ENCODE data around the gene SLC23A3.
A peak's percentile ranks its signal among the peaks of the same experiment; 100 is the strongest.

Gene SLC23A3

GRCh38 chr2:219169930-219170654 lies at the start of gene SLC23A3:
Gene SLC23A3, minus strand, starts transcription at chr2:219170029. Its CDS starts 45 bp downstream, at chr2:219169984.
- no peak for DNase-seq (ENCODE audit: low read depth in 2 of 3, low spot score in 1 of 3)

- DNase-seq (ENCODE audit: low read depth in 2 of 3, low spot score in 1 of 3), result peak; percentile 85 to 88 (median 85)
Observed at GRCh38 chr2:219218732-219219701, 49.2 kb upstream of the SLC23A3 start, which contains the start of gene ABCB6. Gene ABCB6, minus strand, starts transcription at chr2:219218958. Its CDS starts 285 bp downstream, at chr2:219218673.

GRCh38 chr2:219218217-219218731 lies 48.4 kb upstream of the SLC23A3 start:
- DNase-seq (ENCODE audit: low read depth in 2 of 3, low spot score in 1 of 3), result peak in 1 of 3 donors; percentile 24

GRCh38 chr2:219216535-219216915 lies 46.7 kb upstream of the SLC23A3 start:
- no peak for DNase-seq (ENCODE audit: low read depth in 2 of 3, low spot score in 1 of 3)

- no peak for DNase-seq (ENCODE audit: low read depth in 2 of 3, low spot score in 1 of 3)
Observed at GRCh38 chr2:219215871-219216534, 46.2 kb upstream of the SLC23A3 start.

GRCh38 chr2:219214786-219215185 lies 45.0 kb upstream of the SLC23A3 start:
- no peak for DNase-seq (ENCODE audit: low read depth in 2 of 3, low spot score in 1 of 3)

GRCh38 chr2:219214141-219214540 lies 44.3 kb upstream of the SLC23A3 start:
- no peak for DNase-seq (ENCODE audit: low read depth in 2 of 3, low spot score in 1 of 3)

GRCh38 chr2:219213486-219214071 lies 43.8 kb upstream of the SLC23A3 start:
- DNase-seq (ENCODE audit: low read depth in 2 of 3, low spot score in 1 of 3), result no peak

GRCh38 chr2:219213026-219213415 lies 43.2 kb upstream of the SLC23A3 start:
- no peak for DNase-seq (ENCODE audit: low read depth in 2 of 3, low spot score in 1 of 3)

- DNase-seq (ENCODE audit: low read depth in 2 of 3, low spot score in 1 of 3), result no peak
Observed at GRCh38 chr2:219210886-219211362, 41.1 kb upstream of the SLC23A3 start.

- DNase-seq (ENCODE audit: low read depth in 2 of 3, low spot score in 1 of 3), result no peak
Observed at GRCh38 chr2:219210196-219210885, 40.5 kb upstream of the SLC23A3 start.

GRCh38 chr2:219209236-219210195 lies 39.7 kb upstream of the SLC23A3 start:
- DNase-seq (ENCODE audit: low read depth in 2 of 3, low spot score in 1 of 3), result no peak

- DNase-seq (ENCODE audit: low read depth in 2 of 3, low spot score in 1 of 3), result no peak
Observed at GRCh38 chr2:219207884-219208740, 38.3 kb upstream of the SLC23A3 start.

- DNase-seq (ENCODE audit: low read depth in 2 of 3, low spot score in 1 of 3), result no peak
Observed at GRCh38 chr2:219207134-219207883, 37.5 kb upstream of the SLC23A3 start.

GRCh38 chr2:219206328-219207133 lies 36.7 kb upstream of the SLC23A3 start, which contains the start of gene ZFAND2B:
Gene ZFAND2B, plus strand, starts transcription at chr2:219206782. Its CDS starts 206 bp downstream, at chr2:219206988.
- peak; percentile 84 to 93 (median 88) for DNase-seq (ENCODE audit: low read depth in 2 of 3, low spot score in 1 of 3)

- DNase-seq (ENCODE audit: low read depth in 2 of 3, low spot score in 1 of 3), result no peak
Observed at GRCh38 chr2:219205981-219206327, 36.1 kb upstream of the SLC23A3 start.
